Measurements from ENCODE around the gene CDKN2B. TPM values are rescaled to one million over a fixed set of nuclear protein-coding genes. Genes with fewer than 3 reads are reported as not detected.

CDKN2B gene
- total RNA-seq, 2 experiments from 2014 or later: 2.0 to 3.7 TPM

- intact Hi-C loops (cut with micrococcal nuclease; ENCODE audit: unreplicated experiment): no loop called here
- TF ChIP-seq CTCF (conservative IDR thresholded peaks at IDR 0.05; ENCODE audit: low read length): no peak
- no peak for TF ChIP-seq EZH2phosphoT487 (IDR thresholded peaks at IDR 0.05; ENCODE audit: borderline replicate concordance, low read depth, low read length)
- H3K27ac ChIP-seq (ENCODE audit: low read depth, low read length, poor library complexity, severe bottlenecking): no peak overlapping the region
- no peaks in the 10 kb centered on the region; the same call in 1 of the 2 replicates for H4K20me1 ChIP-seq (ENCODE audit: insufficient read depth, low read length)
- no peaks in the 10 kb centered on the region; the same call in 1 of the 2 replicates for H3K9me3 ChIP-seq (ENCODE audit: low read length)
- peaks cover 13% of the 10 kb centered on the region for H3K4me1 ChIP-seq (ENCODE audit: insufficient read depth, low read length, poor library complexity, severe bottlenecking)
- no TSS peak for BruUV-seq (replicated peaks)
- H3K9me2 ChIP-seq (ENCODE audit: insufficient read depth, low read length): no peaks in the 10 kb centered on the region
- no peak overlapping the region for H2AFZ ChIP-seq (ENCODE audit: low read length)
- no peak overlapping the region for H3K4me3 ChIP-seq (ENCODE audit: low read depth, low read length, poor library complexity, severe bottlenecking)
- peaks cover 40% of the 10 kb centered on the region for H3K79me2 ChIP-seq (ENCODE audit: insufficient read depth, low read depth, low read length)
- ChIA-PET POLR2A (interaction anchor here (0.6 to 1.6 kb wide), 6 partner anchors 14 to 134 kb away, joined by 3 to 7 read pairs (median 4); partner anchors contain the start of genes CDKN2A and CDKN2B-AS1), CTCF (ENCODE audit: unreplicated experiment) (no interaction called here)
- DNase-seq (ENCODE audit: low spot score): no peak
- no peak overlapping the region for H3K4me2 ChIP-seq (ENCODE audit: low read length)
- peaks cover 84% of the 10 kb centered on the region for H3K36me3 ChIP-seq (ENCODE audit: insufficient read depth, low read length)
These were observed 38.1 kb downstream of the CDKN2B start for GRCh38 chr9:21970800-21971640.

GRCh38 chr9:21969951-21970799 lies 38.9 kb downstream of the CDKN2B start:
- intact Hi-C loops (cut with micrococcal nuclease; ENCODE audit: unreplicated experiment): no loop called here
- H3K9me3 ChIP-seq (ENCODE audit: low read length): no peaks in the 10 kb centered on the region
- POLR2A ChIA-PET: interaction anchor here (0.6 to 1.6 kb wide), 2 partner anchors 37 to 77 kb away, joined by 3 read pairs; no protein-coding TSS in a partner anchor

More at GRCh38 chr9:21969951-21970799, 38.9 kb downstream of the CDKN2B start:
- Histone ChIP-seq H4K20me1 (ENCODE audit: insufficient read depth, low read length) (no peaks in the 10 kb centered on the region; the same call in 1 of the 2 replicates), H3K4me1 (ENCODE audit: insufficient read depth, low read length, poor library complexity, severe bottlenecking) (peaks cover 13% of the 10 kb centered on the region), H3K36me3 (ENCODE audit: insufficient read depth, low read length) (peaks cover 84% of the 10 kb centered on the region), H2AFZ (ENCODE audit: low read length) (no peak overlapping the region), H3K9me2 (ENCODE audit: insufficient read depth, low read length) (no peaks in the 10 kb centered on the region), H3K4me2 (ENCODE audit: low read length) (no peak overlapping the region), H3K27ac (ENCODE audit: low read depth, low read length, poor library complexity, severe bottlenecking) (no peak overlapping the region), H3K4me3 (ENCODE audit: low read depth, low read length, poor library complexity, severe bottlenecking) (no peak overlapping the region), H3K79me2 (ENCODE audit: insufficient read depth, low read depth, low read length) (peaks cover 32% of the 10 kb centered on the region)
- no TSS peak for BruUV-seq (replicated peaks)
- TF ChIP-seq EZH2phosphoT487 (IDR thresholded peaks at IDR 0.05; ENCODE audit: borderline replicate concordance, low read depth, low read length): no peak
- TF ChIP-seq CTCF (conservative IDR thresholded peaks at IDR 0.05; ENCODE audit: low read length): no peak
- CTCF ChIA-PET (ENCODE audit: unreplicated experiment): no interaction called here
- DNase-seq (ENCODE audit: low spot score): no peak
